ENCODE data around the gene ATP2A3. TPM values are rescaled to one million over a fixed set of nuclear protein-coding genes. Genes with fewer than 3 reads are reported as not detected.

The ATP2A3 gene
- total and polyA plus RNA-seq, 11 donors: 3.3 to 21.8 (median 7.0) TPM

GRCh38 chr17:3990386-3991127, 26.3 kb upstream of the ATP2A3 start:
- DNase-seq: no peak
- Histone ChIP-seq H3K27me3 (peaks cover 0 to 5% (median 0%) of the 10 kb centered on the region in 9 donors), H3K9me3 (peaks cover 0 to 10% (median 0%) of the 10 kb centered on the region in 12 donors), H3K27ac (peak overlapping the region in 3 of 12 donors; percentile 2 to 43 (median 13)), H3K4me3 (no peak overlapping the region), H3K4me1 (peaks cover 0 to 38% (median 18%) of the 10 kb centered on the region in 12 donors), H3K36me3 (no peaks in the 10 kb centered on the region)
- intact Hi-C loops (cut with DNase I): no loop called here
- no peak for TF ChIP-seq POLR2A (IDR thresholded peaks at IDR 0.05)
- TF ChIP-seq, protein P1, sequence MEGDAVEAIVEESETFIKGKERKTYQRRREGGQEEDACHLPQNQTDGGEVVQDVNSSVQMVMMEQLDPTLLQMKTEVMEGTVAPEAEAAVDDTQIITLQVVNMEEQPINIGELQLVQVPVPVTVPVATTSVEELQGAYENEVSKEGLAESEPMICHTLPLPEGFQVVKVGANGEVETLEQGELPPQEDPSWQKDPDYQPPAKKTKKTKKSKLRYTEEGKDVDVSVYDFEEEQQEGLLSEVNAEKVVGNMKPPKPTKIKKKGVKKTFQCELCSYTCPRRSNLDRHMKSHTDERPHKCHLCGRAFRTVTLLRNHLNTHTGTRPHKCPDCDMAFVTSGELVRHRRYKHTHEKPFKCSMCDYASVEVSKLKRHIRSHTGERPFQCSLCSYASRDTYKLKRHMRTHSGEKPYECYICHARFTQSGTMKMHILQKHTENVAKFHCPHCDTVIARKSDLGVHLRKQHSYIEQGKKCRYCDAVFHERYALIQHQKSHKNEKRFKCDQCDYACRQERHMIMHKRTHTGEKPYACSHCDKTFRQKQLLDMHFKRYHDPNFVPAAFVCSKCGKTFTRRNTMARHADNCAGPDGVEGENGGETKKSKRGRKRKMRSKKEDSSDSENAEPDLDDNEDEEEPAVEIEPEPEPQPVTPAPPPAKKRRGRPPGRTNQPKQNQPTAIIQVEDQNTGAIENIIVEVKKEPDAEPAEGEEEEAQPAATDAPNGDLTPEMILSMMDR (IDR thresholded peaks at IDR 0.05): no peak
- no peak for ATAC-seq
- 95 to 96% (median 95%) methylated on average over 12 of the region's 12 CpGs for WGBS, 4 donors

DNA sequence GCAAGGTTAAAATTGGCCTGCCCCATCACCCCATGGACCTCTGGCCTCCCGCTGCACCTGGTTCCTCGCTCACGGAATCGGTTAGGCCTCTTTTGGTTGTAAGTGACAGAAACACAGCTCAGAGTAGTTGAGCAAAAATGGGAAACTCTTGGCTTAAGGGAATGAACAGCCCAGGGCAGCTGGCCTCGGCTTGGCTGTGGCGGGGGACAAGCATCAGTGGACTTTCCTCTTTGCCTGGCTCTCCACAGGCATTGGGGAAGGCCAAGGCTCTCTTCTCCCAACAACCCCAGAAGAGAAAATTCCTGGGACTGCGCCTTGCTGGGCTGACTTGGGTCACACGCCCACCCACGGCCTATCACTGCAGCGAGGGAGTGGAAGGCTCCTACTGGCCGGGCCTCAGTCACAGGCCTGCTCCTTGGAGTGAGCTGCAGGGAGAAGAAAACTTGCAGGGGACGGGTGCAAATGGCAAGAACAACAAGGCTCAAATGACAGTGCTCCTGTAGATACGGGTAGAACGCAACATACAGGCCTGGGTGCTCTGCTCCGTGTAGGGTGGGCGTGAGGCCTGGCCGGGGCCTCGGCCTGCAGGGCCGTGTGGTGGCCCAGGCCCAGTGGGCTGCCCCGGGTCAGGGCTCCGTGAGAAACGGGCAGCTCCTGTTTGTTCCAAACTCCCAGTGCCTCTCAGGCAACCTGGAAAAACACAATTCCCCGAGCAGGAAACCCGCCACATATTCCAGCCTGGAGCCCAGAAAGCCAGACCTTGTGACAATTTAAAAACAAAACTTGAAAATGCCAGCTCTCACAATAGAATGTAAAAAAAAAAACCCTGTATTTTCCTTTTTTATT, 25.0 kb upstream of the ATP2A3 start:
- Histone ChIP-seq H3K4me1 (peaks cover 0 to 45% (median 20%) of the 10 kb centered on the region in 12 donors), H3K9me3 (no peaks in the 10 kb centered on the region), H3K27ac (peak overlapping the region in 10 of 12 donors; percentile 17 to 77 (median 30)), H3K27me3 (peaks cover 0 to 5% (median 0%) of the 10 kb centered on the region in 9 donors), H3K36me3 (no peaks in the 10 kb centered on the region), H3K4me3 (no peak overlapping the region)
- TF ChIP-seq, protein P1 (IDR thresholded peaks at IDR 0.05): no peak
- TF ChIP-seq POLR2A (IDR thresholded peaks at IDR 0.05): no peak
- intact Hi-C loops (cut with DNase I): no loop called here
- no peak for DNase-seq
- peak in 1 of 4 donors; percentile 40 for ATAC-seq
- WGBS, 4 donors: 83 to 90% (median 83%) methylated on average over 20 to 24 of the region's 24 CpGs

- ATAC-seq: no peak
- no peaks in the 10 kb centered on the region for H3K36me3 ChIP-seq
- TF ChIP-seq POLR2A (IDR thresholded peaks at IDR 0.05): no peak
- TF ChIP-seq, protein P1 (IDR thresholded peaks at IDR 0.05): no peak
- H3K27me3 ChIP-seq: peaks cover 0 to 5% (median 0%) of the 10 kb centered on the region in 9 donors
- no peaks in the 10 kb centered on the region for H3K9me3 ChIP-seq
- WGBS, 4 donors: 60 to 66% (median 62%) methylated on average over 4 of the region's 4 CpGs
- no peak overlapping the region for H3K4me3 ChIP-seq
- intact Hi-C loops (cut with DNase I): no loop called here
- DNase-seq: no peak
- H3K27ac ChIP-seq: peak overlapping the region in 5 of 12 donors; percentile 27 to 77 (median 68)
- peaks cover 0 to 53% (median 26%) of the 10 kb centered on the region in 12 donors for H3K4me1 ChIP-seq
Observed at GRCh38 chr17:3988297-3989040, 24.2 kb upstream of the ATP2A3 start.

Data from heart left ventricle (tissue), 16 donors.